Activated T-cell treated with anti-CD3 and anti-CD28 coated beads, Interleukin-2, amount 50 U/mL, for 24 hours (primary cell): ENCODE data around the gene TNIK.

ENCODE experiments used
- DNase-seq: peaks from one replicate; pipeline ENCODE4 v3.0.0-alpha.2; 2020
- H3K27ac Mint-ChIP-seq: 2 replicates; pipeline ENCODE4 v1.8.0; 2020; ENCODE audit warnings: mild to moderate bottlenecking, mixed read lengths
- H3K27me3 Mint-ChIP-seq: 2 replicates; pipeline ENCODE4 v1.8.0; 2020; ENCODE audit warnings: mixed read lengths
- H3K36me3 Mint-ChIP-seq: 2 replicates; pipeline ENCODE4 v1.8.0; 2020; ENCODE audit warnings: low read depth, mixed read lengths
- H3K4me1 Mint-ChIP-seq: 2 replicates; pipeline ENCODE4 v1.8.0; 2020; ENCODE audit warnings: low read depth, mixed read lengths
- H3K4me3 Mint-ChIP-seq: 2 replicates; pipeline ENCODE4 v1.8.0; 2020; ENCODE audit warnings: mild to moderate bottlenecking, moderate library complexity, mixed read lengths
- H3K9me3 Mint-ChIP-seq: 2 replicates; pipeline ENCODE4 v1.8.0; 2020; ENCODE audit warnings: mixed read lengths

The TNIK gene

DNA sequence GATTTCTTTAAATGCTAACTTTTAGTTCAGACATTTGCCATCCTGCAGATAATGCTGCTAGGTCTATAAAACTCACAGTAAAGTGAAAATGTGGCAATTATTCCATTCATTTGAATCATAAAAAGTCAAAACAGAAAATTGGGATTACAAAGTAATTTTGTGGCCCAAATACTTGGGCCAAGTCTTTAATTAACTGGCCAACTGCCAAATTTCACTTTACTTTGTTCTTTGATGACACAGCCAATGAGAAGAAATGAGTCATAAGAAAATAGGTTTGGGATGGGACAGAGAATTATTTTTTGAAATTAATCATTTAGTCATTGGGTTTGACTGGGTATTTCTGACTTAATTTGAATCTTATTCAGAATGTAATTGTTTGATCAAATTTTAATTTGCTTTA, 343.8 kb downstream of the TNIK start:
- no peak for DNase-seq
- H3K27me3 Mint-ChIP-seq, result no peaks in the 10 kb centered on the region

DNA sequence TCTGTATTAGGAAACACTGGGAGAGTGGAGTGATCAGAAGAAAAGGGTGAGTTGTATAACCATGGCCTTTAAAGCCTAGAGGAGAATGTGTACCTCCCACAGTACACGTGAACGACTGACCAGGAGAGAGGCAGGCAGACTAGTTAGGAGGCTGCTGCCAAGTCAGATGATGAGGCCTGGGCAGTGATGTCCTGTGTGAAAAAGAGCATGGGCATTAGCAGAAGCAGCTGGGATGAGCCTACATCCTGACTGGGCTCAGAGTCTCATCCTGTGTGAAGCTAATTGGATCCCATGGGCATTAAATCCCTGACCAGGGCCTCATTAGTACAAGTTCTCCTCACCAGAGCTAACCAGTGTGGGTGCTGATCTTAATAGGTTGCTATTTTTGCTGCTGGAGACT, 344.5 kb downstream of the TNIK start:
- DNase-seq, result no peak
- Mint-ChIP-seq H3K27me3 (no peaks in the 10 kb centered on the region), H3K4me3 (no peak overlapping the region), H3K9me3 (peaks cover 2% of the 10 kb centered on the region), H3K4me1 (peaks cover 10% of the 10 kb centered on the region), H3K27ac (no peak overlapping the region), H3K36me3 (peaks cover 68% of the 10 kb centered on the region)

More for the DNA sequence above, 343.8 kb downstream of the TNIK start:
- peaks cover 10% of the 10 kb centered on the region for H3K4me1 Mint-ChIP-seq
- no peak overlapping the region for H3K4me3 Mint-ChIP-seq
- H3K36me3 Mint-ChIP-seq, result peaks cover 72% of the 10 kb centered on the region
- H3K27ac Mint-ChIP-seq, result no peak overlapping the region
- H3K9me3 Mint-ChIP-seq, result peaks cover 2% of the 10 kb centered on the region

DNA sequence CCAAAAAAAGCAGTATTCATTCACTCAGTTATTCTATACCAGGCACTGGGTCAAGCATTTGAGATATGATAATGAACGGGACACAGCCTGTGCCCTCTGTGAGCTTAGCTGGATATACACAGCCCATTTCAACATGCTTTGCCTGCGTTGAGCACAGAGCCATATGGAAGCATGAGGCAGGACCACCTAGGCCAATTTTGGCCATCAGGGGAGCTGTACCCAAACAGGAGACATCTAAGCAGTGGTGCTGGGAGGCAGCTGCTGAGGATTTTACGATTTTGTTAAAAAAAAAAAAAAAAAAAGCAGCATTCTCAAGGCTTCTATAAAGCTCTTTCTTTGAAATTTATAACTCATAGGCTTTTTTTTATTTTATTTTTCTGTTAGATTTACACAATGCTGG, 346.5 kb downstream of the TNIK start:
- H3K36me3 Mint-ChIP-seq, result peaks cover 68% of the 10 kb centered on the region
- no peaks in the 10 kb centered on the region for H3K9me3 Mint-ChIP-seq
- no peaks in the 10 kb centered on the region for H3K27me3 Mint-ChIP-seq
- no peak overlapping the region for H3K4me3 Mint-ChIP-seq
- H3K27ac Mint-ChIP-seq, result no peak overlapping the region
- DNase-seq, result no peak
- H3K4me1 Mint-ChIP-seq, result peaks cover 10% of the 10 kb centered on the region

DNA sequence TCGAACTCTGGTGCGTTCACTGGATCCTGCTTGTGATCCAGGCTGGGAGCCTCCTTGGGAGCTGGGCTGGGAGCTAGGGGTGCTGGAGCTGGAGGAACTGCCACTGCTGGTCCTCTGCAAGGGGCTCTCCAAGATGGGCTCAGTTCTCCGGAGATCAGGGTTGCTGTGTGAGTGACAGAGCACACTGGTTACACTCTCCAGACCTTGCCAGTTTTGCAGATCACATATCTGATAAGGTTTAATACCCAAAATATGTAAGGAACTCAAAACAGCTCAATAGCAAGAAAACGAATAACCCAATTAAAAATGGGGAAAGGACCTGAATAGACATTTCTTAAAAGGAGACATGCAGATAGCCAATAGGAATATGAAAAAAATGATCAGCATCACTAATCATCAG, 349.5 kb downstream of the TNIK start:
- no peaks in the 10 kb centered on the region for H3K4me1 Mint-ChIP-seq
- H3K27me3 Mint-ChIP-seq, result no peaks in the 10 kb centered on the region
- H3K36me3 Mint-ChIP-seq, result peaks cover 77% of the 10 kb centered on the region
- H3K4me3 Mint-ChIP-seq, result no peak overlapping the region
- no peak for DNase-seq
- no peak overlapping the region for H3K27ac Mint-ChIP-seq
- H3K9me3 Mint-ChIP-seq, result no peaks in the 10 kb centered on the region

DNA sequence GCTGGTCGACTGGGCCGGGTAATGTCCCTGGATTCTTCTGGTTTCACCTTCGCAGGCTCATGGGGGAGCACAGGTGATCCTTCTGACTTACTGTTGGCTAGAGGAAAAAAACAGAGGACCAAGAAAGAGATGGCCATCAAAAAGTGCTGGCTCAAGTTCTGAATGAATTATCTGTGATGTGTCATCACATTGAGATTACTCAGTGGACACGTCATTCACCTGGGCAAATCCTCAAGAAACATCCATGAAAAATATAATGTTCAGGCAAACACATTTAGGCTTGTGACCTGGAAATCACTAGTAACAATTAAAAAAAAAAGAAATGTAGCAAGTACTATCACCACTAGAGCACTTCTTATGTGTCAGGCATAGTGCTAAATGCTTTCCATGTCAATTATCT, 352.1 kb downstream of the TNIK start:
- peaks cover 70% of the 10 kb centered on the region for H3K36me3 Mint-ChIP-seq
- no peaks in the 10 kb centered on the region for H3K27me3 Mint-ChIP-seq
- H3K27ac Mint-ChIP-seq, result no peak overlapping the region
- no peak overlapping the region for H3K4me3 Mint-ChIP-seq
- H3K4me1 Mint-ChIP-seq, result no peaks in the 10 kb centered on the region
- H3K9me3 Mint-ChIP-seq, result no peaks in the 10 kb centered on the region
- no peak for DNase-seq

DNA sequence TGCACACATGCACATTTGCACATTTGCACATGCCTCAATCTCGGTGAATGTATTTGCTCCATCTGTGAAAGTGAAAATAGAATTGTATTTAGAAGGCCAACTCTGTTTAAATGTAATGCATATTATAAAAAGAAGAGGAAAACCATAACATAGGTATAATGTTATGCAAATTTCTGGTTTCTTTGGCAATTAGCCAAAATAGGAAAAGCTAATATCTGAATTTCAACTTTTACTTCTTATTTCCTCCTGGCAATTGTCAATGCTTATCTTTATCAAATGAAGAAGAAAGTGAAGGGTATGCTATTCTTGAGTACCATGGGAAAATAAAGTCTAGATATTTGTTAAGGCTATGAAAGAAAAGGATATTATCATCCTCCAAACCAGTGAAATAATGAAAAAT, 357.0 kb downstream of the TNIK start:
- H3K9me3 Mint-ChIP-seq, result no peaks in the 10 kb centered on the region
- H3K27me3 Mint-ChIP-seq, result no peaks in the 10 kb centered on the region
- H3K27ac Mint-ChIP-seq, result no peak overlapping the region
- peaks cover 70% of the 10 kb centered on the region for H3K36me3 Mint-ChIP-seq
- DNase-seq, result no peak
- H3K4me1 Mint-ChIP-seq, result no peaks in the 10 kb centered on the region
- no peak overlapping the region for H3K4me3 Mint-ChIP-seq

DNA sequence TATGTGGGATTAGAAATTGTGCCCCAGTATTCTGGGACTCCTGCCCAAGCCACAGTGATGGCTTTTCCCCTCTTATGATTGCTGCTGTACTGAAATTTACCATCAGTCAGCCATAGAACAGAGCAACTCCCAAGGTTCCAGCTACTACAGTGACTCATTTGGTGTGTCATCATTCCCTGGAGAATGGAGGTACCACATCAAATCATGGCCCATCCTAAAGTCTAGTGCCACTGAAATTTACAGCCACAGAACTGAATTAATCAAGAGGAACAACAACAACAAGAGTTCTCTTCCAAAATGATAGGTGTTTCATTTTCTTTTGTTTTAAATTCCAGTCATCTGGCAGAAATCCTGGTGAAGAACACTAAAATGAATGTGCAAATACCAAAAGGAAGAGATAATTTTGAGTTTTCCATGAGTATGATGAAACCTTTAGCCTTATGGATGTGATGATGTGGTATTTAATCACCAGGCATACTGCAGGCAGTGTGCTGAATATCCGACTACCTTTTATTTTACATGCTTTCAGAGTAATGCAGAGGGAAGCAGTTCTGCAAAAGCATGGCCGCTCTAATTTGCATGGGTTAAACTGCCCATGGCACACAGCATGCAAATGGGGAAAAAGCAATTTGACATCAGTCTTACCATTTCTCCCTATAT, 358.1 kb downstream of the TNIK start:
- H3K4me1 Mint-ChIP-seq, result no peaks in the 10 kb centered on the region
- no peak overlapping the region for H3K4me3 Mint-ChIP-seq
- H3K9me3 Mint-ChIP-seq, result no peaks in the 10 kb centered on the region
- H3K36me3 Mint-ChIP-seq, result peaks cover 65% of the 10 kb centered on the region
- DNase-seq, result no peak
- no peaks in the 10 kb centered on the region for H3K27me3 Mint-ChIP-seq
- H3K27ac Mint-ChIP-seq, result no peak overlapping the region

DNA sequence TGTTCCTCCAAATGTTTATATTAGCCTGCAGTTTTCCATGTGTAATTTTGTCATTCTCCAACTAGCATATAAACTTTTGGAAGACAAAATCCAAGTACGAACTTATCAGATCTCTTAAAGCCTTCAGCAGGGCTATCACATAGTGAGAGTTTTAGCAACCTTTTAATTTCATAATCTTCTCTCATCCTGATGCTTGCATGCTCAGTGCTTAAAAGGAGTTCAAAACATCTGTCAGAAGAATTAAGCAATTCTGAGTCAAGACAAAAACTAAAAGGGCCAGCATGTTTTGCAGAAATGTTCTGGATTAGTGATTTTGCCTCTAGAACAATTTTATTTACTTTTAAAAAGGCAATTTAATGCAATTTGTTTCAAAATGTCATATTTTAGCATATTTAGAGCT, 360.3 kb downstream of the TNIK start:
- H3K9me3 Mint-ChIP-seq, result no peaks in the 10 kb centered on the region
- H3K36me3 Mint-ChIP-seq, result peaks cover 63% of the 10 kb centered on the region
- DNase-seq, result no peak
- H3K27ac Mint-ChIP-seq, result no peak overlapping the region
- no peaks in the 10 kb centered on the region for H3K4me1 Mint-ChIP-seq
- no peaks in the 10 kb centered on the region for H3K27me3 Mint-ChIP-seq
- H3K4me3 Mint-ChIP-seq, result no peak overlapping the region

DNA sequence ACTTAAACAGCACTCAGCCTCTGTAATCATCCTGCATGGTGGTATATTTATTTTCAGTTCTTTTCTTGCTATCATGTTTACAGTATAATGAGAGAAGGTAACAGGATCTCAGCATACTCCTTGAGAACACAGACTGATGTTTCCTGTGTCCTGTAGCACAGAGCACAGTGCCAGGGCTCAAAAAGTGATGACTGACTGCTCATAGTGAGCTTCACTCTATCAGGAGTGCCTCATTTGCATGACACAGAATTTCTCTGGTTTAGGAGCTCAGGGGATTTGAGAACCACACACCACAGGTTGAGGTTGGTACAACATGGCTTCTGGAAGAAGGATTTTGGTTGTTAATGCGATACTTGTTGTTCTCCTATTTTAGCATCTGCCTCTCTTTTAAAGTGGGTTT, 365.1 kb downstream of the TNIK start:
- Mint-ChIP-seq H3K4me1 (no peaks in the 10 kb centered on the region), H3K4me3 (no peak overlapping the region), H3K27ac (peak overlapping the region; percentile 4), H3K36me3 (peaks cover 71% of the 10 kb centered on the region), H3K9me3 (no peaks in the 10 kb centered on the region), H3K27me3 (no peaks in the 10 kb centered on the region)
- DNase-seq, result no peak

DNA sequence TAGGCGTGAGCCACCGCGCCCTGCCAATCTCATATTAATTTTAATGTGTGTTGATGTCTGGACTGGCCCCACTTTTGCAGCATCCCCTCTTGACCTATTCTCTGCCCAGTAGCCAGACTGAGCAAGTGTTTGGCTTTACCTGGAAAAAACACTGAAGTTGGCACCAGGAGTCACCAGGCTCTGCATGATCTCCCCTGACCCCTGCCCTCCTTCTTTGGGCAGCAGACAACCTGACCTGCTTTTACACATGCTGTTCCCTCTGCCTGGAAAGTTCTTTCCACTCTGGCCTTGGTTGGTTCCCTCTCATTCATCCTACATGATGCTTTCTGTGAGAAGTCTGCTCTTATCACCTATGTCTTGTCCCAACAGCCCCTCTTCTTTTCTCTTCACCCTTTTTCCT, 365.8 kb downstream of the TNIK start:
- Mint-ChIP-seq H3K36me3 (peaks cover 71% of the 10 kb centered on the region), H3K4me3 (no peak overlapping the region), H3K27me3 (no peaks in the 10 kb centered on the region), H3K27ac (no peak overlapping the region), H3K4me1 (peaks cover 4% of the 10 kb centered on the region), H3K9me3 (no peaks in the 10 kb centered on the region)
- DNase-seq, result no peak

DNA sequence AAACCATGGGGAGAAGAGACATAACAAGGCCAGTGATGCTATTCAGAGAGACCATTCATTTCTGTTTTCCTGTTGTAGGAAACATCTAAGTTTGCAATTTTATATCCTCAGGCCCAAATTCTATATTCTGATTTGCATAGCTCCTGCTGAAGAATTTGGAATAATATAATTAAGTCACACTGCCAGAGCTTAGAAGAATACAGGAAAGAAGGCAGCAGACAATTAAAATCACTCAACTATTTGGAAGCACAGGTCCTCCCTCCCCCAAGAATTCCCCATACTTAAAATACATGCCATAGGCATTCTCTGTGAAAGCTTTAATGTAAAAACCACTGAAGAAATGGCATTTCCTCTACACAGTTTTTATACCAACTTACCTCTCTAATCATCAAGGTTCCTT, 366.7 kb downstream of the TNIK start:
- Mint-ChIP-seq H3K36me3 (peaks cover 74% of the 10 kb centered on the region), H3K27me3 (no peaks in the 10 kb centered on the region), H3K27ac (no peak overlapping the region), H3K9me3 (no peaks in the 10 kb centered on the region), H3K4me3 (no peak overlapping the region), H3K4me1 (peaks cover 4% of the 10 kb centered on the region)
- no peak for DNase-seq

DNA sequence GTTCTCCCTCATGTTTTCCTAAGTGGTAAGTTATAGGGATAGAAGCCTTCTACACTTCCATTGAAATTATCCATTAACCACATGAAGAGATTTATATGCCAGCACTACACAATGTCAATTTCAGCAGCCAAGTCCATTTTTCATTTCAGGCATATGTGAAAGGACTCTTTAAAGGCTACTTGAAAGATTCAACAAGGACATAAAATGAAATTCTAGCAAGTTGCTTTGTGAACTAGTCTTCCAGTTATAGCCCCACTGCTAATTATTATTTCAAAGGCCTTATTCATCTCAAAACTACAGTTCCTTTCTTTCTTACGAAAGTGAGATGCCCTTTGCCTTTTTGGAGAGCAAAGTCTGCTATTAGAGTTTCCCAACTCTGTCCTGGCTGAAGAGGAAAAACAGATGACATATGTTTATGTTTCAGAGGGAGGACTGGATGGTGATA, 367.7 kb downstream of the TNIK start:
- Mint-ChIP-seq H3K9me3 (no peaks in the 10 kb centered on the region), H3K4me3 (no peak overlapping the region), H3K36me3 (peaks cover 75% of the 10 kb centered on the region), H3K4me1 (peaks cover 4% of the 10 kb centered on the region), H3K27ac (no peak overlapping the region), H3K27me3 (no peaks in the 10 kb centered on the region)
- no peak for DNase-seq

DNA sequence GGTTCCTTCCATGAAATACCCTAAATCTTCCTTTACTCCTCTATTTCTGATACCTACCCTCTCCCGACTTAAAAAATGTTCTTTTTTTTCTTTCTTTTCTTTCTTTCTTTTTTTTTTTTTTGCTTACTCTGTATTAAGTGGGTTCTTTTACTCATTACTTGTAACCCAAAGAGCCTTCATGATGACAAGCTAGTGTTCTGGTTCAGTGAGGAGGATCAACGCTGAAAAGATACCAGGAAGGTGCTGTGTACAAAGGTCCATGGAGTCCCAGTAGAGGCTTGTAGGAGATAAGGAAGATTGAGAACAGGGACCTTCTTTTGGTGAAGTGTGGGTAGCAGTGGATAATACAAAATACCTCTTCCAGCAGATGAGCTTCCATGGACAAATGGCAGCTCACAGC, 369.9 kb downstream of the TNIK start:
- DNase-seq, result no peak
- Mint-ChIP-seq H3K27me3 (no peaks in the 10 kb centered on the region), H3K27ac (no peak overlapping the region), H3K9me3 (no peaks in the 10 kb centered on the region), H3K36me3 (peaks cover 78% of the 10 kb centered on the region), H3K4me3 (no peak overlapping the region), H3K4me1 (peaks cover 4% of the 10 kb centered on the region)

DNA sequence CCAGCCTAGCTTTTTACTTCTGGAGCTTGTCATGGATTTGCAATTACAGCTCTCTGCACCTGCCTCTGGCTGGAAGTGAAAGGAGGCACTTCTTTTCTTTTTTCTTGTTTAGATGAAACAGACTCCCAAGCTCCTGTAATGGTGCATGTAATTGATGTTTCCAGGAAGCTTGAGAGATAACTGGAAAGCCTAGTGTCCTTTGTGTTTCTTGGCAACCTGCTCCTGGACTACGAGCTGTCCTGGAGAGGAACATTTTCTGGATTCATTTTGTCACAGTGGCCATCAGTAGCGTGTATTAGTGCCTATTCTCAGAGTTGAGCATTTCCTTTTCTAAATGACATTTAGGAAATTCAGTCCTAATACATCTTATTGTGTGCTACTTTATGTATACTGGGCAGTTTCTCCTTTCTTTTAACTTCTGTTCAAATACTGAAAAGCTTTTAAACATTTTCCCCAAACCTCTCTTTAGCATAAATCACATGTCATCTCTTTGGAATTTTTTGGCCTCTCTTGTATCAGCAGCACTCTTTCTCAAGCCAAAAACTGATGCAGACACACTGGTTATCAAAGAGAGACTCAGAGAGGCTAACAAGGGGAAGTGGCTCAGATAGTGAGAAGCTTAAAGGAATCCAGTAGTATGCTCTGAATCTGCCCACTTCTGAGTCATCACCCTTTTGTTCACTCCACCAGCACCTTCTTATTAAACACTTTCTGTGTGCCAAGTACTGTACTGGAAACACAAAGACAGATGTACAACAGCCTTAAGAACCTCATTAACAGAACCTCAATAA, 371.0 kb downstream of the TNIK start:
- no peaks in the 10 kb centered on the region for H3K27me3 Mint-ChIP-seq
- no peak for DNase-seq
- H3K4me1 Mint-ChIP-seq, result peaks cover 4% of the 10 kb centered on the region
- peaks cover 81% of the 10 kb centered on the region for H3K36me3 Mint-ChIP-seq
- H3K27ac Mint-ChIP-seq, result no peak overlapping the region
- no peak overlapping the region for H3K4me3 Mint-ChIP-seq
- H3K9me3 Mint-ChIP-seq, result no peaks in the 10 kb centered on the region

DNA sequence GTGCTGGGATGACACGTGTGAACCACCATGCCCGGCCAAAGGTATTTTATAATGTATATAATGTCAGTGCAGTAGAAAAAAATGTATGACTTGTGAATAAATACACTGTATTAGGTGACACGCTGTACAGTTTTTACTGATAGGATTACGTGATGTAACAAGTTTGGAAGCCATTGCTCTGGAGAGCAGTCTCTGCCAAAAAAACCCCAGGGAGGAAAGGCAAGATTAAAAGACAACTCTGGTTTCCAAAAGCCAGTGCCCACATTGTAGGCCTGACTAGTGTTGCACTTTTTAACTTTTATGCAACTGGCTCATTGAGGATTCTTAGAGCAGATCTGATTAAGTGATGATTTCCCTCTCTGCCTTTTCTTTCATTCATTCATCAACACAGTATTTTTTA, 371.7 kb downstream of the TNIK start:
- no peak for DNase-seq
- Mint-ChIP-seq H3K9me3 (no peaks in the 10 kb centered on the region), H3K4me1 (peaks cover 4% of the 10 kb centered on the region), H3K27ac (no peak overlapping the region), H3K27me3 (no peaks in the 10 kb centered on the region), H3K4me3 (no peak overlapping the region), H3K36me3 (peaks cover 84% of the 10 kb centered on the region)
